ENCODE results near the gene SIRPG. TPM values are rescaled to one million over a fixed set of nuclear protein-coding genes. Genes with fewer than 3 reads are reported as not detected.
A peak's percentile ranks its signal among the peaks of the same experiment; 100 is the strongest.
"Not testable (repeated sequence)": the region's sequence is repeated elsewhere in the genome, so short reads cannot be mapped to it uniquely, and the experiment has no call there.

SIRPG gene
- total RNA-seq, 1 experiment from 2014 or later: 3.1 TPM

GRCh38 chr20:1671891-1672669, 14.5 kb upstream of the SIRPG start:
- no peak for DNase-seq (ENCODE audit: low read depth)

GRCh38 chr20:1669304-1669703, 11.7 kb upstream of the SIRPG start:
- peak; percentile 95 for DNase-seq (ENCODE audit: low read depth)

- no peak for DNase-seq (ENCODE audit: low read depth)
Observed at GRCh38 chr20:1667502-1668085, 10.0 kb upstream of the SIRPG start.

GRCh38 chr20:1666802-1667201, 9.2 kb upstream of the SIRPG start:
- no peak for DNase-seq (ENCODE audit: low read depth)

- no peak for DNase-seq (ENCODE audit: low read depth)
Observed at GRCh38 chr20:1665345-1665744, 7.8 kb upstream of the SIRPG start.

GRCh38 chr20:1664911-1665310, 7.3 kb upstream of the SIRPG start:
- DNase-seq (ENCODE audit: low read depth): no peak

- DNase-seq (ENCODE audit: low read depth): peak; percentile 60
Observed at GRCh38 chr20:1663917-1664316, 6.3 kb upstream of the SIRPG start.

GRCh38 chr20:1661542-1662299, 4.1 kb upstream of the SIRPG start:
- no peak for DNase-seq (ENCODE audit: low read depth)

GRCh38 chr20:1660246-1660645, 2.7 kb upstream of the SIRPG start:
- no peak for DNase-seq (ENCODE audit: low read depth)

- DNase-seq (ENCODE audit: low read depth): peak; percentile 23
Observed at GRCh38 chr20:1656844-1657243, 735 bp downstream of the SIRPG start.

GRCh38 chr20:1654996-1655395, 2.6 kb downstream of the SIRPG start:
- peak; percentile 33 for DNase-seq (ENCODE audit: low read depth)

GRCh38 chr20:1652960-1653359, 4.6 kb downstream of the SIRPG start:
- DNase-seq (ENCODE audit: low read depth): peak; percentile 61

- no peak for DNase-seq (ENCODE audit: low read depth)
Observed at GRCh38 chr20:1652104-1652503, 5.5 kb downstream of the SIRPG start.

GRCh38 chr20:1651268-1652058, 6.1 kb downstream of the SIRPG start:
- DNase-seq (ENCODE audit: low read depth): no peak

- DNase-seq (ENCODE audit: low read depth): peak; percentile 84
Observed at GRCh38 chr20:1648101-1648500, 9.5 kb downstream of the SIRPG start.

GRCh38 chr20:1646975-1647431, 10.6 kb downstream of the SIRPG start:
- DNase-seq (ENCODE audit: low read depth): no peak

- peak; percentile 76 for DNase-seq (ENCODE audit: low read depth)
Observed at GRCh38 chr20:1644101-1644962, 13.2 kb downstream of the SIRPG start.

GRCh38 chr20:1638643-1639042, 18.9 kb downstream of the SIRPG start:
- not testable (repeated sequence) for DNase-seq (ENCODE audit: low read depth)

GRCh38 chr20:1637755-1638154, 19.8 kb downstream of the SIRPG start:
- no peak for DNase-seq (ENCODE audit: low read depth)

GRCh38 chr20:1637226-1637625, 20.4 kb downstream of the SIRPG start:
- DNase-seq (ENCODE audit: low read depth): no peak

GRCh38 chr20:1636621-1637020, 21.0 kb downstream of the SIRPG start:
- DNase-seq (ENCODE audit: low read depth): no peak

Data from RPMI7951 (cell line).